CD4-positive, alpha-beta T cell treated with Interleukin-1 beta for 1 hour (primary cell): Measurements from ENCODE around the gene CFHR4.
"Not testable (repeated sequence)": the region's sequence is repeated elsewhere in the genome, so short reads cannot be mapped to it uniquely, and the experiment has no call there.

ENCODE experiments used
- DNase-seq, 2 donors: peaks; one replicate each; pipeline ENCODE4 v3.0.0-alpha.2; 2020 to 2022

The CFHR4 gene

GRCh38 chr1:196943568-196943967 lies 55.7 kb downstream of the CFHR4 start, which contains the start of gene CFHR2:
TSS of gene CFHR2 (plus strand) at chr1:196943738. CDS start at chr1:196943881, 143 bp downstream.
- DNase-seq: not testable (repeated sequence)

- DNase-seq: no peak
Measured at GRCh38 chr1:196951711-196952394, 64.0 kb downstream of the CFHR4 start.

GRCh38 chr1:196954778-196955177 lies 66.9 kb downstream of the CFHR4 start:
- DNase-seq: no peak

- no peak for DNase-seq
Measured at GRCh38 chr1:196955926-196956325, 68.1 kb downstream of the CFHR4 start.

GRCh38 chr1:196960854-196961253 lies 73.0 kb downstream of the CFHR4 start:
- DNase-seq: no peak
